DOHH2 (cell line): ENCODE data around the gene HHEX.

Source experiments
- H3F3A ChIP-seq: fragments of 200-600 bp; sonication (generic), shearing (Covaris generic); 2 replicates; pipeline ENCODE4 v1.6.0; 2016; ENCODE audit warnings: antibody characterized with exemption, mild to moderate bottlenecking; ENCODE audit not compliant: control insufficient read depth, insufficient read depth
- H3K27ac ChIP-seq: fragments of 200-600 bp; sonication (generic); 2 replicates; pipeline ENCODE4 v1.5.1; 2014; ENCODE audit warnings: low read depth, mild to moderate bottlenecking, low read length, moderate library complexity
- H3K27me3 ChIP-seq: fragments of 200-600 bp; sonication (generic); 2 replicates; pipeline ENCODE4 v1.6.1; 2014; ENCODE audit warnings: mild to moderate bottlenecking, low read length, mixed read lengths; ENCODE audit not compliant: control insufficient read depth
- H3K36me3 ChIP-seq: fragments of 200-600 bp; sonication (generic); 2 replicates; pipeline ENCODE4 v1.6.1; 2014; ENCODE audit warnings: mild to moderate bottlenecking, low read length, moderate library complexity, mixed read lengths; ENCODE audit not compliant: control insufficient read depth
- H3K4me1 ChIP-seq: fragments of 200-600 bp; sonication (generic); 2 replicates; pipeline ENCODE4 v1.6.1; 2014; ENCODE audit warnings: mild to moderate bottlenecking, low read length, mixed read lengths; ENCODE audit not compliant: control insufficient read depth
- H3K4me2 ChIP-seq: fragments of 200-600 bp; sonication (generic); 2 replicates; pipeline ENCODE4 v1.6.0; 2014; ENCODE audit warnings: mild to moderate bottlenecking, low read length, moderate library complexity
- H3K4me3 ChIP-seq: fragments of 200-600 bp; sonication (generic); 2 replicates; pipeline ENCODE4 v1.5.1; 2014; ENCODE audit warnings: mild to moderate bottlenecking, low read length, mixed read lengths
- H3K79me2 ChIP-seq: fragments of 200-600 bp; sonication (generic); 2 replicates; pipeline ENCODE4 v1.6.1; 2014; ENCODE audit warnings: mild to moderate bottlenecking, low read length, mixed read lengths; ENCODE audit not compliant: control insufficient read depth
- H3K9me2 ChIP-seq: fragments of 200-600 bp; sonication (generic); replicated peaks from 2 replicates; pipeline ENCODE4 v1.6.1; 2014; ENCODE audit warnings: mild to moderate bottlenecking, low read length, mixed read lengths; ENCODE audit not compliant: control insufficient read depth
- H3K9me3 ChIP-seq: fragments of 200-600 bp; sonication (generic); 2 replicates; pipeline ENCODE4 v1.6.1; 2014; ENCODE audit warnings: antibody characterized with exemption, low read length, mixed read lengths; ENCODE audit not compliant: control insufficient read depth, insufficient read depth
- H4K20me1 ChIP-seq: fragments of 200-600 bp; sonication (generic); 2 replicates; pipeline ENCODE4 v1.6.0; 2014; ENCODE audit warnings: low read depth, mild to moderate bottlenecking, antibody characterized with exemption, low read length, moderate library complexity; ENCODE audit not compliant: control insufficient read depth, insufficient read depth
- CTCF ChIP-seq: fragments of 200-600 bp; sonication (generic); IDR thresholded peaks from one replicate; pipeline ENCODE4 v1.5.1; 2014; ENCODE audit warnings: antibody characterized with exemption, mild to moderate bottlenecking, low read depth, low read length; ENCODE audit not compliant: poor library complexity, severe bottlenecking
- EZH2phosphoT487 ChIP-seq: fragments of 200-600 bp; sonication (generic); IDR thresholded peaks from 2 replicates; pipeline ENCODE4 v1.6.1; 2017; ENCODE audit warnings: borderline replicate concordance, mild to moderate bottlenecking, antibody characterized with exemption, low read length, moderate library complexity, mixed read lengths

HHEX gene

GRCh38 chr10:92727141-92727540 is 37.4 kb downstream of the HHEX start:
- H3K4me3 ChIP-seq = no peak overlapping the region
- H3K9me3 ChIP-seq = no peaks in the 10 kb centered on the region
- no peaks in the 10 kb centered on the region for H3K27me3 ChIP-seq
- H3K27ac ChIP-seq = no peak overlapping the region
- H4K20me1 ChIP-seq = no peaks in the 10 kb centered on the region
- H3K4me1 ChIP-seq = peaks cover 67% of the 10 kb centered on the region
- no peaks in the 10 kb centered on the region for H3K9me2 ChIP-seq
- H3K36me3 ChIP-seq = no peaks in the 10 kb centered on the region
- peaks cover 9% of the 10 kb centered on the region for H3F3A ChIP-seq
- no peak for TF ChIP-seq EZH2phosphoT487
- TF ChIP-seq CTCF = no peak
- H3K4me2 ChIP-seq = no peak overlapping the region
- H3K79me2 ChIP-seq = no peaks in the 10 kb centered on the region

DNA sequence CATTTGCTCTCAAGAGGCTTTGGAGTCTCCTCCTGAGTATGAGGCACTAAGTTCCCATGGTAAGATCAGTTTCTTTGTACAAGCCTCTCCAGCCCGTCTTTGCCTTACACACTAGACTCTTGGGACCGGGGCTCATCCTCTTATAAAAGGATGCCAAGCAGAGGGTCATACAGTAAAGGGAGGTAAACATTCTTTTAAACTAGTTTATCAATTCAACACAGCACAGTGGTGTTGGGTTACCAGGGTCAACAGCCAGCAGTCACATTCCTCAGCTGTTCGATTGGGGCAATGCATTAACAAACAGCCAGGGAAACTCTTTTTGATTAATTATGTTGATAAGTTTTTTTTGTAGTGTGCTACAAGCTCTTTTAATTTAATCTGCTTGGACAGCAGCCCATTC is 37.8 kb downstream of the HHEX start:
- Histone ChIP-seq H3K4me1 (peaks cover 68% of the 10 kb centered on the region), H3K27ac (no peak overlapping the region), H3K4me2 (no peak overlapping the region), H4K20me1 (no peaks in the 10 kb centered on the region), H3K9me2 (no peaks in the 10 kb centered on the region), H3K27me3 (no peaks in the 10 kb centered on the region), H3F3A (peaks cover 9% of the 10 kb centered on the region), H3K79me2 (no peaks in the 10 kb centered on the region), H3K9me3 (no peaks in the 10 kb centered on the region), H3K36me3 (no peaks in the 10 kb centered on the region), H3K4me3 (no peak overlapping the region)
- TF ChIP-seq EZH2phosphoT487 (no peak), CTCF (no peak)

GRCh38 chr10:92729886-92730285 is 40.1 kb downstream of the HHEX start:
- no peaks in the 10 kb centered on the region for H3K36me3 ChIP-seq
- no peaks in the 10 kb centered on the region for H3K79me2 ChIP-seq
- peaks cover 10% of the 10 kb centered on the region for H3F3A ChIP-seq
- peak overlapping the region; percentile 91 for H3K27ac ChIP-seq
- H3K9me2 ChIP-seq = no peaks in the 10 kb centered on the region
- no peaks in the 10 kb centered on the region for H3K9me3 ChIP-seq
- no peaks in the 10 kb centered on the region for H3K27me3 ChIP-seq
- peaks cover 81% of the 10 kb centered on the region for H3K4me1 ChIP-seq
- TF ChIP-seq EZH2phosphoT487 (no peak), CTCF (no peak)
- peak overlapping the region; percentile 63 for H3K4me3 ChIP-seq
- peak overlapping the region; percentile 92 for H3K4me2 ChIP-seq
- no peaks in the 10 kb centered on the region for H4K20me1 ChIP-seq
